Ascending aorta (tissue), 2 donors: ENCODE measurements around the gene GSTO2. TPM values are rescaled to one million over a fixed set of nuclear protein-coding genes. Genes with fewer than 3 reads are reported as not detected.

ENCODE experiments used
- DNase-seq, 2 donors: peaks; one replicate each; pipeline ENCODE4 v3.0.0-alpha.2; 2019; ENCODE audit warnings: low spot score in 2 of 2
- H3K27ac ChIP-seq, 2 donors: fragments of 200-600 bp; sonication (generic); one replicate each; pipeline ENCODE4 v1.5.1; 2016 to 2017; ENCODE audit warnings: mild to moderate bottlenecking in 1 of 2
- H3K27me3 ChIP-seq: fragments of 200-600 bp; sonication (generic); one replicate; pipeline ENCODE4 v1.5.1; 2017
- H3K36me3 ChIP-seq, 2 donors: fragments of 200-600 bp; sonication (generic); one replicate each; pipeline ENCODE4 v1.5.1; 2016
- H3K4me1 ChIP-seq, 2 donors: fragments of 200-600 bp; sonication (generic); one replicate each; pipeline ENCODE4 v1.5.1; 2016 to 2017; ENCODE audit warnings: mild to moderate bottlenecking in 1 of 2
- H3K4me3 ChIP-seq, 2 donors: fragments of 200-600 bp; sonication (generic); one replicate each; pipeline ENCODE4 v1.5.1; 2016 to 2017; ENCODE audit warnings: mild to moderate bottlenecking in 1 of 2
- H3K9me3 ChIP-seq, 2 donors: fragments of 200-600 bp; sonication (generic); one replicate each; pipeline ENCODE4 v1.5.1; 2016
- intact Hi-C: fragments of 100-400 bp; cut with DNase I; formaldehyde crosslinking; loops from one replicate; pipeline ENCODE4 v1.15.1; 2023
- total RNA-seq: library from RNA; depleted of rRNA; stranded (reverse); fragments of >200 nt; gene quantifications from one replicate; pipeline ENCODE4 v1.1.0, GENCODE V29; 2016
- TF ChIP-seq, protein P1 (sequence below), 3 experiments: fragments of 200-600 bp in 2 of 3; fragments of 450-650 bp in 1 of 3; sonication (generic) in 2 of 3; IDR thresholded peaks; one replicate each; pipeline ENCODE4 v1.5.1; 2016 to 2019; ENCODE audit warnings: antibody characterized with exemption in 3 of 3, mild to moderate bottlenecking in 1 of 3, moderate library complexity in 1 of 3

GSTO2 gene
- total RNA-seq, 1 donor from 2014 or later: not detected

DNA sequence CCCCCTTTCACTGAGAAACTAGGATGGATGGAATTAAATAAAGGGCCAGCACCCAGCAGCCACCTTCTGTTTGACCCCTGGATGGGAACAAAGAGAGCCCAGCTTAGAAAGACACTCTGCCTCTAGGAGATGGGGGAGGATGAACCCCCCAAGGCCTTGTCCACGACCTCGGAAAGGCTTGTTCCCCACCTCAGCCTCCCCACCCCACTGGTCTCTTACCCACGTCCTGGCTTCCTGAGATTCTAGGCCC, 59.6 kb downstream of the GSTO2 start:
- H3K27me3 ChIP-seq: no peaks in the 10 kb centered on the region
- peak overlapping the region; percentile 7 to 46 for H3K4me3 ChIP-seq
- H3K4me1 ChIP-seq: peaks cover 43 to 88% of the 10 kb centered on the region in 2 donors
- intact Hi-C loops: no loop called here
- H3K36me3 ChIP-seq: peaks cover 0 to 3% of the 10 kb centered on the region in 2 donors
- peak overlapping the region; percentile 74 to 86 for H3K27ac ChIP-seq
- TF ChIP-seq, protein P1, sequence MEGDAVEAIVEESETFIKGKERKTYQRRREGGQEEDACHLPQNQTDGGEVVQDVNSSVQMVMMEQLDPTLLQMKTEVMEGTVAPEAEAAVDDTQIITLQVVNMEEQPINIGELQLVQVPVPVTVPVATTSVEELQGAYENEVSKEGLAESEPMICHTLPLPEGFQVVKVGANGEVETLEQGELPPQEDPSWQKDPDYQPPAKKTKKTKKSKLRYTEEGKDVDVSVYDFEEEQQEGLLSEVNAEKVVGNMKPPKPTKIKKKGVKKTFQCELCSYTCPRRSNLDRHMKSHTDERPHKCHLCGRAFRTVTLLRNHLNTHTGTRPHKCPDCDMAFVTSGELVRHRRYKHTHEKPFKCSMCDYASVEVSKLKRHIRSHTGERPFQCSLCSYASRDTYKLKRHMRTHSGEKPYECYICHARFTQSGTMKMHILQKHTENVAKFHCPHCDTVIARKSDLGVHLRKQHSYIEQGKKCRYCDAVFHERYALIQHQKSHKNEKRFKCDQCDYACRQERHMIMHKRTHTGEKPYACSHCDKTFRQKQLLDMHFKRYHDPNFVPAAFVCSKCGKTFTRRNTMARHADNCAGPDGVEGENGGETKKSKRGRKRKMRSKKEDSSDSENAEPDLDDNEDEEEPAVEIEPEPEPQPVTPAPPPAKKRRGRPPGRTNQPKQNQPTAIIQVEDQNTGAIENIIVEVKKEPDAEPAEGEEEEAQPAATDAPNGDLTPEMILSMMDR (IDR thresholded peaks at IDR 0.05): no peak
- DNase-seq: no peak
- H3K9me3 ChIP-seq: no peaks in the 10 kb centered on the region

DNA sequence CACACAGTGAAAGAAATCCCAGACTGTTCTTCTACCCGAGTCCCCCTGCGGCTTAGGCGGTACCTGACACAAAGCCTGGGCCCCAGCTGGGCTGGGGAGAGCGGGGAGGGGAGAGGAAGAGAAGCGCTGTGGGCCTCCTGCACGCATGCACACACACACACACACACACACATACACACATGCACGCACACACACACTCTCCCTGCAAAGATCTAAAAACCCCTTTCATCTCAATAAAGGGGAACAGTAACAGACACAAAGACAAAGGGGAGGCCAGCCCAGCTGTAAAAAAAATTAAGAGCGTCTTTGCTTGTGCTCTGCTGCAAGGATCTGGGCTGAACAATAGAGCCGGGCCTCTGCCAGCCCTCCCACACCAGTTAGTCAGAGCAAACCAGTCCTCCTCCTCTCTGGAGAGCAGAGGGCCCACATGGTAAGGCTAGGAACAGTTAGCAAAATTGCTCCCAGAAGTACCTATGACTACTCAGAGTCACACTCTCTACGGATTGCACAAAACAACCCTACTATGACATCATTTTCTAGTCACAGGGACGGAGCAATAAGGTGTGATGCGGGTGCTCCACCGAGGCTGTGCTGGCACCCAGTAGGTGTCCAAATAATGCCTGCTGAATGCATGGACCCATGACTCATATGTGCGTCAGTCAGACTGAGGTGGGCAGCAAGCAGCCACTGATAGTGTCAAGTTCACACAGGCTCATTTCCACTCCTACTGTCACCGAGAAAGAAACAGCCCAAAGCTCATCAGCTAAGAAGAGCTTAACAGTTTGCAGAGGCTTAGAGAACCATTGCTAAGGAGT, 60.1 kb downstream of the GSTO2 start:
- DNase-seq: peak; percentile 68 to 92
- peak overlapping the region; percentile 74 to 86 for H3K27ac ChIP-seq
- no peaks in the 10 kb centered on the region for H3K27me3 ChIP-seq
- peaks cover 0 to 3% of the 10 kb centered on the region in 2 donors for H3K36me3 ChIP-seq
- intact Hi-C loops: loop anchor here (1.0 kb wide), 1 partner anchor 18 kb away; no protein-coding TSS in a partner anchor
- TF ChIP-seq, protein P1 (IDR thresholded peaks at IDR 0.05): no peak
- peak overlapping the region; percentile 7 to 46 for H3K4me3 ChIP-seq
- H3K9me3 ChIP-seq: no peaks in the 10 kb centered on the region
- peaks cover 43 to 88% of the 10 kb centered on the region in 2 donors for H3K4me1 ChIP-seq

DNA sequence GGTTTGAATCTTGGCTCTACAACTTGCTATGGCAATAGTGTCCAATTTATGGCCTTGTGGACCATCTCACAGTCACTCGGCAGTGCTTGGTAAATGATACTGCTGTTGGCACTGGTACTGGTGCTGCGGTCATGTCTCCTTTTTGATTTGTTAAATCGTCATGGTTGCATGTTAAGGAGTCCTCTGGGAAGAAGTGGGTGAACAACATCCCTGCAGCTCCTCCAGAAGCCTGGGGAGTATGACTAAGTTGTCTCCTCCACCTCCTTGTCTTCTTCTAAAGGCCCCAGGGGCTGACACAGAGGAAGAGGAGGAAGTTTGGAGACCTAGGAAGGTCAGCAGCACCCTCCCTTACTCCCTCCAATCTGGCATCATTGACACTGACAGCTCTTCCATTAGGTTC, 60.8 kb downstream of the GSTO2 start:
- TF ChIP-seq, protein P1 (IDR thresholded peaks at IDR 0.05): no peak
- H3K4me3 ChIP-seq: peak overlapping the region in 1 of 2 donors; percentile 46
- H3K4me1 ChIP-seq: peaks cover 43 to 90% of the 10 kb centered on the region in 2 donors

DNA sequence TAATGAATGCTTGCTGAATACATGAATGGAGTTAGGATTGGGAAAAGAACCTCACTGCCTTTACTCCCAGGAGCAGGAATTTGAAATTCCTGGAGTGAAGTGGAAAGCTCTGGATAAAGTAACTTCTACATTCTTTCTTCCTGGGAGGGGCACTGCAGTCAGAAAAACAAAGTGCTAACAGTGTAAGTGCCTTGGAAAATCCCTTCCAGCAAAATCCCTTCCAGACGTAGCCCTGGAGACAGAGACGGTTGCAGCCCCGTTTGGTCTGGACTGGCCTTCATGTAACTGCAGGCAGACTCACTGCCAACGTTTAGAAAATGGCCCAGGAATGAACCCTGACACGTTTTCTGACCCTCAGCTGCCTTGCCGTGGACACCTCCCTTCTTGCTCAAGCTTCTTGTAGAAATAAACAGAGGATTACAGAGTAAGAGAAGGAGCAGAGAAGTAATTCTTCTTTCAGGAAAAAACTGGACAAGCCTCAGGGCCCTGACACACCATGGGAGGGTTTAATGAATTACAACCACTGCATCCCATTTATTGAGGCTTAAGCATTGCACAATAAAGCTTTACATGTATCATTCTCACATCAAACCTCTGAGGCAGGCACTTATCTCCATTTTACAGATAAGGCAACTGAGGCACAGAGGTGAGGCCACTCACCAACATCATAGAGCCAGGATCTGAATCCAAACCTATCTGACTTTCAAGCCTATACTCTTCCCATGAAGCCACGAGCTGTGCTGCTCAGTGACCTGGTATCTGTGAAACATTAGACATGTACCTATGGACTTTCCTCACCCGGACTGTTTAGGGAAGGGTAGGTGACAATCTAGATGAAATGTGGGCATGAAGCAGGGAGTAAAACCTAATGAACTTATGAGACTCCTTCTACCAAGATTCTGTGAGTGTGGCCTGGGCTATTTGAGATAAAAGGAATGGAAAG, 61.5 kb downstream of the GSTO2 start:
- Histone ChIP-seq H3K27ac (peak overlapping the region; percentile 74 to 86), H3K4me1 (peaks cover 45 to 94% of the 10 kb centered on the region in 2 donors), H3K27me3 (no peaks in the 10 kb centered on the region), H3K9me3 (no peaks in the 10 kb centered on the region), H3K36me3 (peaks cover 0 to 6% of the 10 kb centered on the region in 2 donors), H3K4me3 (peak overlapping the region; percentile 27 to 46)
- intact Hi-C loops: loop anchor here (1.0 kb wide), 1 partner anchor 9 kb away; no protein-coding TSS in a partner anchor
- DNase-seq: peak in 1 of 2 donors; percentile 84
- TF ChIP-seq, protein P1 (IDR thresholded peaks at IDR 0.05): no peak

More for the DNA sequence above, 60.8 kb downstream of the GSTO2 start:
- intact Hi-C loops: loop anchor here (1.0 kb wide), 2 partner anchors 10 to 18 kb away; no protein-coding TSS in a partner anchor
- Histone ChIP-seq H3K9me3 (no peaks in the 10 kb centered on the region), H3K36me3 (peaks cover 2 to 4% of the 10 kb centered on the region in 2 donors), H3K27me3 (no peaks in the 10 kb centered on the region), H3K27ac (peak overlapping the region; percentile 74 to 86)
- peak in 1 of 2 donors; percentile 77 for DNase-seq

DNA sequence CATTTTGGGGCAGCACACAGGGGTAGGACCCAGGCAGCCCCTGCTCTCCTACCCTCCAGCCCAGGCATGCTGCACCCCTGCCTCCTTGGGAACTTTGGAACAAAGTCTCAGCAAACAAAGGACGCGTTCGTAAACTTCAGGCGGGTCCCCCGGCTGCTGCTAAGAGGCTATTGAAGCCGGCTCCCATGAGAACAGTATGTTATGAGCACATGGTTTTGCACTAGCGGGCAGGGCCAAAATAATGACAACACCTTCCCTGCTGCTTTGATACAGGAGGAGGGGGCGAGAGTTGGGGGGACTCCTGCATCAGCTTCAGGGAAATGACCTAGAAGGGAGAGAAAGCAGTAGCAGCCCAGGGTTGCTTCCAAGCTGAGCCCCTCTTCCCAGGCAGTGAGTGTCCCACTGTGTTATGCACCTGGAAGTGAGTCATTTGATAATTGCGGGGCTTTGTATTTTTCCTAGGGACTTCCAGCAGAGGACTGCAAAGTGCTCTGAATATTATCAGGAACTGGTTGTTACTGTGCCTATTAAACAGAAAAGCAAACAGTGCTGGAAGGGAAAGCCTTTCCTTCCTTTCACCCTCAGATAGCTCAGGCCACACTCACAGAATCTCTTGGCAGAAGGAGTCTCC, 62.3 kb downstream of the GSTO2 start:
- TF ChIP-seq, protein P1 (IDR thresholded peaks at IDR 0.05): no peak
- H3K27me3 ChIP-seq: no peaks in the 10 kb centered on the region
- DNase-seq: peak; percentile 7 to 67
- peak overlapping the region; percentile 27 to 46 for H3K4me3 ChIP-seq
- H3K9me3 ChIP-seq: no peaks in the 10 kb centered on the region
- peaks cover 43 to 94% of the 10 kb centered on the region in 2 donors for H3K4me1 ChIP-seq
- intact Hi-C loops: no loop called here
- peak overlapping the region; percentile 74 to 86 for H3K27ac ChIP-seq
- H3K36me3 ChIP-seq: peaks cover 0 to 6% of the 10 kb centered on the region in 2 donors
